HEK293 (cell line): Measurements from ENCODE around the gene COASY.
"Not testable (repeated sequence)": the region's sequence is repeated elsewhere in the genome, so short reads cannot be mapped to it uniquely, and the experiment has no call there.

Experiments
- CTCF ChIA-PET: fragments of 350-600 bp; formaldehyde crosslinking; extraction: SDS; loops from one replicate; lab custom pipeline; 2021; ENCODE audit warnings: antibody characterized with exemption; lab: Yijun Ruan, JAX
- POLR2A ChIA-PET: fragments of 300-600 bp; formaldehyde crosslinking; extraction: SDS; loops from one replicate; lab custom pipeline; 2020; ENCODE audit warnings: antibody characterized with exemption, inconsistent platforms; lab: Yijun Ruan, JAX
- H3K27ac ChIP-seq: fragments of 200-500 bp; sonication (Bioruptor generic); 2 replicates; pipeline ENCODE4 v1.5.1; 2014; ENCODE audit warnings: low read depth, low read length, control low read depth, inconsistent platforms; ENCODE audit errors: extremely low read depth
- H3K36me3 ChIP-seq, 2 experiments: fragments of 200-500 bp in 1 of 2; sonication (Bioruptor generic) in 1 of 2; 1 replicate in 1 of 2; 2 replicates in 1 of 2; pipeline ENCODE4 v1.5.1; 2014 to 2017; ENCODE audit warnings: inconsistent platforms in 2 of 2, low read length in 2 of 2; ENCODE audit not compliant: control insufficient read depth in 2 of 2, insufficient read depth in 1 of 2
- H3K4me1 ChIP-seq: fragments of 200-500 bp; sonication (Bioruptor generic); 2 replicates; pipeline ENCODE4 v1.5.1; 2014; ENCODE audit warnings: mild to moderate bottlenecking, low read length, inconsistent platforms; ENCODE audit not compliant: control insufficient read depth, insufficient read depth
- H3K4me3 ChIP-seq: 2 replicates; pipeline ENCODE4 v1.5.1; 2011; ENCODE audit warnings: low read depth, mild to moderate bottlenecking, control low read depth, low read length, moderate library complexity
- H3K9me3 ChIP-seq: fragments of 200-500 bp; sonication (Bioruptor generic); 2 replicates; pipeline ENCODE4 v1.5.1; 2014; ENCODE audit warnings: low read depth, low read length, inconsistent platforms; ENCODE audit not compliant: control insufficient read depth, insufficient read depth
- EGR2 ChIP-seq: fragments of 450-650 bp; formaldehyde crosslinking; IDR thresholded peaks from 2 replicates; pipeline ENCODE4 v1.5.1; 2016; ENCODE audit warnings: low read depth, missing biosample characterization, missing genetic modification characterization
- GLIS1 ChIP-seq: fragments of 450-650 bp; formaldehyde crosslinking; IDR thresholded peaks from 2 replicates; pipeline ENCODE4 v1.5.1; 2016; ENCODE audit warnings: missing biosample characterization, missing genetic modification characterization
- KLF17 ChIP-seq: fragments of 450-650 bp; formaldehyde crosslinking; IDR thresholded peaks from 2 replicates; pipeline ENCODE4 v1.5.1; 2016; ENCODE audit warnings: missing biosample characterization, missing genetic modification characterization
- OVOL3 ChIP-seq: fragments of 450-650 bp; formaldehyde crosslinking; IDR thresholded peaks from 2 replicates; pipeline ENCODE4 v1.5.1; 2016; ENCODE audit warnings: missing biosample characterization, missing genetic modification characterization
- PRDM4 ChIP-seq: fragments of 450-650 bp; formaldehyde crosslinking; IDR thresholded peaks from 2 replicates; pipeline ENCODE4 v1.5.1; 2017; ENCODE audit warnings: missing biosample characterization, missing genetic modification characterization
- TRIM28 ChIP-seq: IDR thresholded peaks from 2 replicates; pipeline ENCODE4 v1.6.1; 2011; ENCODE audit warnings: low read length, control low read depth, borderline replicate concordance
- ZBTB1 ChIP-seq: fragments of 450-650 bp; formaldehyde crosslinking; IDR thresholded peaks from 2 replicates; pipeline ENCODE4 v1.5.1; 2016; ENCODE audit warnings: missing biosample characterization, missing genetic modification characterization
- ZBTB8A ChIP-seq: fragments of 450-650 bp; formaldehyde crosslinking; IDR thresholded peaks from 2 replicates; pipeline ENCODE4 v1.5.1; 2016; ENCODE audit warnings: missing biosample characterization, missing genetic modification characterization
- ZFHX2 ChIP-seq: fragments of 450-650 bp; formaldehyde crosslinking; conservative IDR thresholded peaks from 2 replicates; pipeline ENCODE4 v1.5.1; 2016; ENCODE audit warnings: missing biosample characterization, missing genetic modification characterization
- ZFP37 ChIP-seq: fragments of 450-650 bp; formaldehyde crosslinking; IDR thresholded peaks from 2 replicates; pipeline ENCODE4 v1.5.1; 2016; ENCODE audit warnings: missing biosample characterization, missing genetic modification characterization
- ZNF112 ChIP-seq: fragments of 450-650 bp; formaldehyde crosslinking; IDR thresholded peaks from 2 replicates; pipeline ENCODE4 v1.5.0; 2017; ENCODE audit warnings: missing biosample characterization, missing genetic modification characterization
- ZNF146 ChIP-seq: fragments of 450-650 bp; formaldehyde crosslinking; IDR thresholded peaks from 2 replicates; pipeline ENCODE4 v1.5.1; 2016; ENCODE audit warnings: missing biosample characterization, missing genetic modification characterization
- ZNF2 ChIP-seq: fragments of 450-650 bp; formaldehyde crosslinking; IDR thresholded peaks from 2 replicates; pipeline ENCODE4 v1.5.1; 2016; ENCODE audit warnings: missing biosample characterization, missing genetic modification characterization
- ZNF23 ChIP-seq: fragments of 450-650 bp; formaldehyde crosslinking; IDR thresholded peaks from 2 replicates; pipeline ENCODE4 v1.5.1; 2016; ENCODE audit warnings: missing biosample characterization, missing genetic modification characterization, borderline replicate concordance
- ZNF274 ChIP-seq, 2 experiments: fragments of 200-500 bp in 1 of 2; fragments of 450-650 bp in 1 of 2; sonication (Bioruptor generic) in 1 of 2; formaldehyde crosslinking in 1 of 2; IDR thresholded peaks; 2 replicates each; pipeline versions ENCODE4 v1.5.1 to v1.6.1; 2014 to 2016; ENCODE audit warnings: borderline replicate concordance in 1 of 2, inconsistent platforms in 1 of 2, low read length in 1 of 2, missing biosample characterization in 1 of 2, missing genetic modification characterization in 1 of 2
- ZNF335 ChIP-seq: fragments of 450-650 bp; formaldehyde crosslinking; conservative IDR thresholded peaks from 2 replicates; pipeline ENCODE4 v1.5.1; 2016; ENCODE audit warnings: missing biosample characterization, missing genetic modification characterization
- ZNF514 ChIP-seq: fragments of 450-650 bp; formaldehyde crosslinking; IDR thresholded peaks from 2 replicates; pipeline ENCODE4 v1.5.1; 2016; ENCODE audit warnings: missing biosample characterization, missing genetic modification characterization
- ZNF544 ChIP-seq: fragments of 450-650 bp; formaldehyde crosslinking; IDR thresholded peaks from 2 replicates; pipeline ENCODE4 v1.5.0; 2017; ENCODE audit warnings: missing biosample characterization, missing genetic modification characterization
- ZNF560 ChIP-seq: fragments of 450-650 bp; formaldehyde crosslinking; IDR thresholded peaks from 2 replicates; pipeline ENCODE4 v1.5.1; 2017; ENCODE audit warnings: missing biosample characterization, missing genetic modification characterization, borderline replicate concordance
- ZNF600 ChIP-seq: fragments of 450-650 bp; formaldehyde crosslinking; IDR thresholded peaks from 2 replicates; pipeline ENCODE4 v1.5.1; 2016; ENCODE audit warnings: missing biosample characterization, missing genetic modification characterization
- ZNF624 ChIP-seq: fragments of 450-650 bp; formaldehyde crosslinking; IDR thresholded peaks from 2 replicates; pipeline ENCODE4 v1.5.1; 2017; ENCODE audit warnings: missing biosample characterization, missing genetic modification characterization
- ZNF837 ChIP-seq: fragments of 450-650 bp; formaldehyde crosslinking; IDR thresholded peaks from 2 replicates; pipeline ENCODE4 v1.5.1; 2016; ENCODE audit warnings: missing biosample characterization, missing genetic modification characterization

The COASY gene

GRCh38 chr17:42543190-42544079 is 18.5 kb upstream of the COASY start:
- ChIA-PET POLR2A (interaction anchor here (0.8 to 1.1 kb wide), 2 partner anchors 13 to 16 kb away, joined by 3 to 5 read pairs; no protein-coding TSS in a partner anchor), CTCF (interaction anchor here (1.5 kb wide), 1 partner anchor 11 kb away, joined by 3 read pairs; no protein-coding TSS in a partner anchor)
- peaks cover 20 to 51% of the 10 kb centered on the region in 2 experiments; a peak in 2 of 3 replicates for H3K36me3 ChIP-seq
- H3K9me3 ChIP-seq, result no peaks in the 10 kb centered on the region
- TF ChIP-seq ZNF624 (tag by site-specific recombination) (no peak), ZFP37 (tag by site-specific recombination) (no peak), OVOL3 (tag by site-specific recombination) (no peak), KLF17 (no peak), ZNF544 (tag by site-specific recombination) (no peak), ZNF335 (tag by site-specific recombination) (no peak), ZNF560 (tag by site-specific recombination) (no peak), ZNF600 (no peak), ZNF112 (tag by site-specific recombination) (no peak), ZBTB8A (tag by site-specific recombination) (no peak), ZNF837 (tag by site-specific recombination) (no peak), TRIM28 (no peak)
- no peaks in the 10 kb centered on the region for H3K4me1 ChIP-seq
- no peak overlapping the region for H3K4me3 ChIP-seq
- no peak overlapping the region for H3K27ac ChIP-seq

- peaks cover 4% of the 10 kb centered on the region; the same call in 1 of the 2 replicates for H3K4me1 ChIP-seq
- POLR2A ChIA-PET, result interaction anchor here (1.0 kb wide), 1 partner anchor 9 kb away, joined by 3 read pairs; the partner anchor contains the start of gene NAGLU
- no peak overlapping the region for H3K27ac ChIP-seq
- CTCF ChIA-PET, result interaction anchor here (4.3 kb wide), 1 partner anchor 9 kb away, joined by 19 read pairs; the partner anchor contains the start of gene NAGLU
- H3K4me3 ChIP-seq, result no peak overlapping the region
- H3K9me3 ChIP-seq, result no peaks in the 10 kb centered on the region
- H3K36me3 ChIP-seq, result peaks cover 11 to 37% of the 10 kb centered on the region in 2 experiments; a peak in 2 of 3 replicates
- TF ChIP-seq ZNF514 (no peak), ZFHX2 (tag by site-specific recombination) (no peak)
Measured at GRCh38 chr17:42544874-42545283, 17.1 kb upstream of the COASY start.

- peaks cover 9 to 34% of the 10 kb centered on the region in 2 experiments; a peak in 2 of 3 replicates for H3K36me3 ChIP-seq
- H3K27ac ChIP-seq, H3K4me1 ChIP-seq, H3K9me3 ChIP-seq, H3K4me3 ChIP-seq: not testable (repeated sequence)
- POLR2A ChIA-PET, result interaction anchor here (1.4 to 1.6 kb wide), 2 partner anchors 9 to 19 kb away, joined by 3 read pairs; no protein-coding TSS in a partner anchor
- CTCF ChIA-PET, result interaction anchor here (4.3 kb wide), 1 partner anchor 10 kb away, joined by 19 read pairs; the partner anchor contains the start of gene NAGLU
Measured at GRCh38 chr17:42545755-42546505, 16.0 kb upstream of the COASY start.

GRCh38 chr17:42547001-42547461 is 14.9 kb upstream of the COASY start:
- CTCF ChIA-PET, result interaction anchor here (1.5 to 4.3 kb wide), 3 partner anchors 11 to 219 kb away, joined by 5 to 19 read pairs (median 5); partner anchors contain the start of gene NAGLU
- peaks cover 9 to 25% of the 10 kb centered on the region in 2 experiments; a peak in 2 of 3 replicates for H3K36me3 ChIP-seq
- POLR2A ChIA-PET, result interaction anchor here (0.6 to 2.0 kb wide), 6 partner anchors 7 to 1653 kb away, joined by 3 to 20 read pairs (median 4); partner anchors contain the start of genes NAGLU, RETREG3 and TUBG1
- no peak overlapping the region for H3K4me3 ChIP-seq
- peaks cover 4% of the 10 kb centered on the region; the same call in 1 of the 2 replicates for H3K4me1 ChIP-seq
- H3K9me3 ChIP-seq, result no peaks in the 10 kb centered on the region
- no peak overlapping the region for H3K27ac ChIP-seq
- TF ChIP-seq PRDM4 (tag by site-specific recombination) (no peak), EGR2 (tag by site-specific recombination) (no peak), ZNF146 (no peak), GLIS1 (tag by site-specific recombination) (no peak), ZNF2 (tag by site-specific recombination) (no peak), ZNF23 (tag by site-specific recombination) (no peak), ZBTB1 (tag by site-specific recombination) (no peak), ZNF274 (IDR thresholded peaks at IDR 0.05; ENCODE audit: low read length) (no peak), ZNF274 (tag by site-specific recombination; IDR thresholded peaks at IDR 0.05; ENCODE audit: borderline replicate concordance) (no peak)
